HG03025 (cell line): ENCODE measurements around the gene GPR34.

ENCODE experiments used
- ATAC-seq: cut with Tn5 transposase; IDR thresholded peaks from one replicate; pipeline ENCODE4 v1.9.1; 2021; ENCODE audit warnings: mild to moderate bottlenecking, moderate library complexity; ENCODE audit not compliant: unreplicated experiment, low FRiP score

The GPR34 gene

DNA sequence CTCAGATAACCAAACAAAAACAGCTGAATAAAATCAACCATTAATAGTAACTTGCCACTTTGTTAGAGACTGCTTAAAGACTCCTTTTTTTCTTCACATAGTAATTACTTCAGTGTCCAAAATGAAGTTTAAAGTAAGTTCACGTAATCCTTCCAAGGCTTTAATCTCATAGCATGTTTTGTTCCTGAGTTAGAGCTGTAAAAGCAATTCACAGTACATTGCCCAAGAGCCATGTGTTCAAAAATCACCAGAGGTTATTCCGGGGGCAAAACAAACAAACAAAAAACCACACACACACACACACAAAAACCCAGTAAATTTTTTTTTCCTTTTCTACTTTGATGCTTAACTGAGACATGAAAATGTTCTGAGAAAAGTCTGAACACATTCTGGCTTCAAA lies 41.3 kb downstream of the GPR34 start:
- no peak for ATAC-seq

DNA sequence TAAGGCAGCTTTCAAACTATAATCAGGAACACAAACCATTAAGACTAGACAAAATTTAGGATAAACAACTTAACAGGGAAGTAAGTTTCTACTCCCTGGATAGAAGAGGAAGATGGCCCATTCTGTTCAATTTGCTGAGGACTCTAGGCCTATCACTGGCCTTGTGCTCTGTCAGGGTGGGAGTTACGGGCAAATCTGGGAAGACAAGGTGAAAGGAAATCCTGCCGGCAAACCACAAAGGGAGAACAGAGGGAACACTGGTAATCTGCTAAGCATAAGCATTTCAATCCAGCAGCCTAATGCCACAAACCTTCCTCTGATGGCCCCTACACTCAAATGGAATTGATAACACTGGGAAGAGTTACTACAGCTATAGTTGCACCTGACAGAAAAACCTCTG lies 43.5 kb downstream of the GPR34 start:
- no peak for ATAC-seq

DNA sequence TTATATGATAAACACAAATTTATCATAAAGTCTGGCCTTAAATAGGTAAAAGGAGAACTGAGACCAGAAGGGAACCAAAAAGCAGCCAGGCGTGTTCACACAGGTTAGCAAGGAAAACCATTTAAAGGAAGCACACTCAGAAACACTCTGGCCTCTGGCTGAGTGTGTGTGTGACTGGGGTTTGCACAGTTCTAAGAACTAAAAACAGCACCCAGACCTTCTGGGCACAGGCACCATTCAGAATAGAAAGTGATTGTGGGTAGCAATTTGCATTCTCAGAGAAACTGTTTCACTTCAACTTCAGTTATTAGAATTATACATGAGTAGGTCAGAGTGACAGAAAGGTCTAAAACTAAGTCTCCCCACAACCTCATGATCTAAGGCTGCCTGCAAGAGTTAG lies 45.2 kb downstream of the GPR34 start:
- peak; percentile 95 for ATAC-seq

- ATAC-seq, result no peak
Measured at GRCh38 chrX:41734530-41734929, 45.8 kb downstream of the GPR34 start.

GRCh38 chrX:41737065-41737464 lies 48.3 kb downstream of the GPR34 start:
- ATAC-seq, result no peak

- ATAC-seq, result no peak
Measured at GRCh38 chrX:41739871-41740270, 51.1 kb downstream of the GPR34 start.
